Measurements from ENCODE around the gene LAMB1. TPM values are rescaled to one million over a fixed set of nuclear protein-coding genes. Genes with fewer than 3 reads are reported as not detected.

LAMB1 gene
- total and polyA plus RNA-seq, 2 of the 13 experiments (the other 11 are each of a cell fraction or from before 2014, with no cell fraction given) = 109 to 124 TPM

- TF ChIP-seq KLF15 (CRISPR knock-in tag; IDR thresholded peaks at IDR 0.05; ENCODE audit: borderline replicate concordance) (no peak), HDAC6 (IDR thresholded peaks at IDR 0.05; ENCODE audit: low read depth, low read length) (no peak), NR0B2 (CRISPR knock-in tag; IDR thresholded peaks at IDR 0.05) (no peak), ZNF496 (CRISPR knock-in tag; IDR thresholded peaks at IDR 0.05; ENCODE audit: insufficient replicate concordance) (no peak), NFYC (CRISPR knock-in tag; IDR thresholded peaks at IDR 0.05) (no peak; the same call in 1 of the 2 replicates), CENPT (CRISPR knock-in tag; IDR thresholded peaks at IDR 0.05; ENCODE audit: low read depth) (no peak), SNAPC5 (CRISPR knock-in tag; IDR thresholded peaks at IDR 0.05; ENCODE audit: borderline replicate concordance) (no peak), KAT7 (CRISPR knock-in tag; IDR thresholded peaks at IDR 0.05; ENCODE audit: borderline replicate concordance) (no peak), BHLHE40 (IDR thresholded peaks at IDR 0.05; ENCODE audit: low read length) (no peak), MXD1 (CRISPR knock-in tag; IDR thresholded peaks at IDR 0.05) (no peak), GTF2F1 (IDR thresholded peaks at IDR 0.05; ENCODE audit: low read length) (no peak), SNAPC2 (CRISPR knock-in tag; IDR thresholded peaks at IDR 0.05) (no peak), ZNF546 (CRISPR knock-in tag; conservative IDR thresholded peaks at IDR 0.05) (no peak), PHF5A (CRISPR knock-in tag; IDR thresholded peaks at IDR 0.05; ENCODE audit: low read depth, unreplicated experiment) (no peak), SIN3A (IDR thresholded peaks at IDR 0.05; ENCODE audit: borderline replicate concordance, low read depth, low read length) (no peak), IKZF5 (CRISPR knock-in tag; IDR thresholded peaks at IDR 0.05) (peak; percentile 39; the same call in 1 of the 2 replicates), SRSF9 (IDR thresholded peaks at IDR 0.05; ENCODE audit: borderline replicate concordance, insufficient read depth, low read depth, low read length, poor library complexity, severe bottlenecking) (no peak), NONO (IDR thresholded peaks at IDR 0.05) (no peak), NONO (CRISPR knock-in tag; conservative IDR thresholded peaks at IDR 0.05) (no peak), TRAFD1 (CRISPR knock-in tag; IDR thresholded peaks at IDR 0.05; ENCODE audit: borderline replicate concordance) (no peak), HDAC1 (CRISPR knock-in tag; IDR thresholded peaks at IDR 0.05) (peak; percentile 67), HOXA5 (CRISPR knock-in tag; IDR thresholded peaks at IDR 0.05) (no peak), HHEX (CRISPR knock-in tag; IDR thresholded peaks at IDR 0.05) (no peak), ZNF687 (CRISPR knock-in tag; IDR thresholded peaks at IDR 0.05) (no peak)
These were observed 31.6 kb upstream of the LAMB1 start (continued) for GRCh38 chr7:108034586-108034985.

All from HepG2 (cell line).